Left ventricle myocardium inferior (tissue), 1 donor: ENCODE results near the gene TMEM255B. TPM values are rescaled to one million over a fixed set of nuclear protein-coding genes. Genes with fewer than 3 reads are reported as not detected.

Experiments used
- DNase-seq: peaks from one replicate; pipeline ENCODE4 v3.0.0-alpha.2; 2020
- H3K27ac ChIP-seq: fragments of 200-600 bp; replicated peaks from 2 replicates; pipeline ENCODE4 v1.8.0; 2021
- H3K27me3 ChIP-seq: fragments of 200-600 bp; 2 replicates; pipeline ENCODE4 v1.8.0; 2021; ENCODE audit warnings: low read depth
- H3K36me3 ChIP-seq: fragments of 200-600 bp; 2 replicates; pipeline ENCODE4 v1.8.0; 2021
- H3K4me1 ChIP-seq: fragments of 200-600 bp; 2 replicates; pipeline ENCODE4 v1.8.0; 2021
- H3K4me3 ChIP-seq: fragments of 200-600 bp; 2 replicates; pipeline ENCODE4 v1.8.0; 2021; ENCODE audit warnings: mild to moderate bottlenecking, moderate library complexity
- H3K9me3 ChIP-seq: fragments of 200-600 bp; replicated peaks from 2 replicates; pipeline ENCODE4 v1.8.0; 2021
- CTCF ChIP-seq: fragments of 200-600 bp; IDR thresholded peaks from 2 replicates; pipeline ENCODE4 v1.8.0; 2021; ENCODE audit warnings: antibody characterized with exemption, mild to moderate bottlenecking, borderline replicate concordance
- intact Hi-C: fragments of 100-400 bp; cut with micrococcal nuclease; formaldehyde crosslinking; loops from one replicate; pipeline ENCODE4 v1.11.0; 2022
- total RNA-seq: library from RNA; stranded (reverse); fragmentation: NEBNext Ultra II Directional; extraction: Animal tissue kit (Norgen Biotek cat#: 25700); gene quantifications from one replicate; pipeline ENCODE4 v1.2.1, GENCODE V29; 2021
- donor health status: DM: no; HTN: yes; CAD: no; lungs with severe emphysema.

The TMEM255B gene
- total RNA-seq, 1 donor from 2014 or later, result 7.7 TPM

DNA sequence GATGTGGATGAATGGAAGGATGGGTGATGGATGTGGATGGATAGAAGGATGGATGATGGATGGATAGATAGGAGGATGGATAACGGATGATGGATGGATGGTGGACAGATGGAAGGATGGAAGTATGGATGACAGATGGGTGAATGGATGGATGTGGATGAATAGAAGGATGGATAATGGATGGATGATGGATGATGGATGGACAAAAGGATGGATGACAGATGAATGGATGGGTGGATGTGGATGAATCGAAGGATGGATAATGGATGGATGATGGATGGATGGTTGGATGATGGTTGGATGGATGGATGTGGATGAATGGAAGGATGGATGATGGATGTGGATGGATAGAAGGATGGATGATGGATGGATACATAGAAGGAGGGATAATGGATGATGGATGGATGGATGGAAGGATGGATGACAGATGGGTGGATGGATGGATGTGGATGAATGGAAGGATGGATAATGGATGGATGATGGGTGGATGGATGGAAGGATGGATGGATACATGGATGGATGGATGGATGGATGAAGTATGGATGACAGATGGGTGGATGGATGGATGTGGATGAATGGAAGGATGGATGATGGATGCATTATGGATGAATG, 39.3 kb downstream of the TMEM255B start:
- Histone ChIP-seq H3K36me3 (no peaks in the 10 kb centered on the region), H3K9me3 (no peaks in the 10 kb centered on the region), H3K4me1 (peaks cover 13% of the 10 kb centered on the region), H3K27ac (no peak overlapping the region), H3K4me3 (no peak overlapping the region), H3K27me3 (peaks cover 6% of the 10 kb centered on the region)
- intact Hi-C loops, result no loop called here
- no peak for DNase-seq
- TF ChIP-seq CTCF, result no peak

DNA sequence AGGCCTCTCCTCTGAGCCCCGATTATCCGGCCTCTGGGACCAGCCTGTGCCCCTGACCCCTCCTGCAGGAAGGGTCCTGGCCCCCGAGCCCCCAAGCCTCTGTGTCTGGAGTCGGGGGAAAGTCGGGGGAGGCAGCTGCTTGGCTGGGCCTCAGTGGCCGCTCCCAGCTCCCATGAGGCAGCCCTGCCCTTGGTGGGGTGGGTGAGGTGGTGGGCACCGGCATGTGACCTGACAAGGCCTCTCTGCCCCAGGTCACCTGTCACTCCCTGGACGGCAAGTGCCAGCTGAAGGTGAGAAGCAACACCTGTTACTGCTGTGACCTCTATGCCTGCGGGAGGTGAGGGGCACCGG, 41.5 kb downstream of the TMEM255B start:
- intact Hi-C loops, result no loop called here

GRCh38 chr13:113801289-113801961, 42.4 kb downstream of the TMEM255B start:
- H3K36me3 ChIP-seq, result no peaks in the 10 kb centered on the region
- no peaks in the 10 kb centered on the region for H3K27me3 ChIP-seq
- peaks cover 13% of the 10 kb centered on the region for H3K4me1 ChIP-seq
- DNase-seq, result no peak
- H3K4me3 ChIP-seq, result no peak overlapping the region
- H3K27ac ChIP-seq, result no peak overlapping the region
- H3K9me3 ChIP-seq, result no peaks in the 10 kb centered on the region
- TF ChIP-seq CTCF, result no peak
- intact Hi-C loops, result no loop called here

More for the DNA sequence above, 41.5 kb downstream of the TMEM255B start:
- H3K27me3 ChIP-seq, result no peaks in the 10 kb centered on the region
- H3K4me3 ChIP-seq, result no peak overlapping the region
- no peaks in the 10 kb centered on the region for H3K36me3 ChIP-seq
- H3K9me3 ChIP-seq, result no peaks in the 10 kb centered on the region
- no peak for TF ChIP-seq CTCF
- peaks cover 13% of the 10 kb centered on the region for H3K4me1 ChIP-seq
- no peak overlapping the region for H3K27ac ChIP-seq
- DNase-seq, result no peak

GRCh38 chr13:113802090-113802531, 43.1 kb downstream of the TMEM255B start:
- Histone ChIP-seq H3K4me3 (no peak overlapping the region), H3K4me1 (peaks cover 13% of the 10 kb centered on the region), H3K9me3 (no peaks in the 10 kb centered on the region), H3K27ac (no peak overlapping the region), H3K27me3 (no peaks in the 10 kb centered on the region), H3K36me3 (no peaks in the 10 kb centered on the region)
- peak; percentile 61 for DNase-seq
- intact Hi-C loops, result no loop called here
- no peak for TF ChIP-seq CTCF

DNA sequence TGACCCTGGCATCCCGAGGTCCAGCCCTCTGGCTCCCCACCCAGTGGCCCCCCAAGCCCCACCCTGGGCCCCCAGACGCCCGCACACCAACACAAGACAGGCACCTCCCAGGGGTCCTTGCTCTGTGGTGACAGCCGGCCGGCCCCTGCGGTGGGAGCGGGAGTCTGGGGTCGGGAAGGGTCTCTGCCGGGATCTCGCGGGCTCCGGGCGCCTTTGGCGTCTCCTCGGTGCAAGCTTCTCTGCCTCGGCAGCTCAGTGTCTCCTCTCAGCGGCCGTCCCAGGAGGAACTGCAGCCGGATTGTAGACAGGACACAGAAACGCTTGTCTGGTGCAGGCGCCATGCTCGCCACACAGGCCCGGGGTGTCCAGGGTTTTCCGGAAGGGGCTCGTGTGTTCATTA, 43.7 kb downstream of the TMEM255B start:
- intact Hi-C loops, result no loop called here
- H3K27me3 ChIP-seq, result no peaks in the 10 kb centered on the region
- no peak overlapping the region for H3K27ac ChIP-seq
- TF ChIP-seq CTCF, result no peak
- peaks cover 13% of the 10 kb centered on the region for H3K4me1 ChIP-seq
- no peaks in the 10 kb centered on the region for H3K36me3 ChIP-seq
- no peak for DNase-seq
- H3K9me3 ChIP-seq, result no peaks in the 10 kb centered on the region
- H3K4me3 ChIP-seq, result no peak overlapping the region
